HFF-Myc (cell line): Measurements from ENCODE around the gene CUEDC1.
"Not testable (repeated sequence)": the region's sequence is repeated elsewhere in the genome, so short reads cannot be mapped to it uniquely, and the experiment has no call there.

Experiments
- DNase-seq: peaks from one replicate; pipeline ENCODE4 v3.0.0-alpha.2; 2011; ENCODE audit warnings: low read depth; ENCODE audit errors: extremely low read depth
- H3K4me3 ChIP-seq: replicated peaks from 2 replicates; pipeline ENCODE4 v1.5.1; 2011; ENCODE audit warnings: low read depth, mild to moderate bottlenecking, control low read depth, low read length
- CTCF ChIP-seq: IDR thresholded peaks from 2 replicates; pipeline ENCODE4 v1.5.1; 2012; ENCODE audit warnings: mild to moderate bottlenecking, low read depth, low read length, control low read depth; ENCODE audit errors: missing control alignments

Gene CUEDC1

DNA sequence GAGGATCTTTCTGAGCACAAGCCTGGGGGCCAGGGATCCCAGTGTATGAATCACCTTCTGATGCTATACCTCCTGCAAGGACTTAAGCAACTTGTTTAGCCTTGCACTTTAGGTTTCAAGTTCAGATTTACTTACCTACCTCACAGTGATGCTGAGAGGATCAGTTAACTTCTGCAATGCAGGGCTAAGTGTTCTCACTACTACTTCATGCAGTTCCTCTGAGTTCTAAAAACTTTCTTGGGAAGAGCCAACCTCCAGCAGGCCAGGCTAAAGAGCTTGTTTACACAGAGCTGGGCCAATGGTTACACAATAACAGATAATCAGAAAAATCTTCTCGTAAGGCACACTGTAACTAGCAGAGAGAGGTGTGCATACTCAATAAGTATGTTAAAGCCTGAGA is 19.8 kb upstream of the CUEDC1 start:
- DNase-seq, result no peak
- H3K4me3 ChIP-seq, result no peak overlapping the region
- no peak for TF ChIP-seq CTCF

- not testable (repeated sequence) for H3K4me3 ChIP-seq, DNase-seq
These were observed 19.0 kb upstream of the CUEDC1 start for GRCh38 chr17:57974053-57974824.

DNA sequence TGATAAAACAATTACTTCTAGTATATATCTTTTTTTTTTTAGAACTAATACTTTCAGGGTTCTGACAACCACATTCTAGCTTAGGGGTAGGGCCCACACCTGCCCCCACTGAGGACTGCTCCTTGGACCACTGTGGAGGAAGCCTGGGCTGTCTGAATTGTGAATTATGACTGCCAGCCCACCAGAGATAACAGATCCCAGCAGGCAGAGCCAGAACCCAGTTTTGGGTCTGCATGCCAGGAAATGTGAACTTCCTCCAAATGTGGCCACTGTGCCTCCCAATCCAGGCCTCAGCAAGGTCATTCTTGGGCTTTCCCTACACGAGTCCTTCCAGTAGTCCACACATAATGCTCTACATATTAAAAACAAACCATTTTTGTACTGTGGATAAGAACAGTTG is 16.9 kb upstream of the CUEDC1 start:
- no peak for TF ChIP-seq CTCF
- no peak overlapping the region for H3K4me3 ChIP-seq
- no peak for DNase-seq

DNA sequence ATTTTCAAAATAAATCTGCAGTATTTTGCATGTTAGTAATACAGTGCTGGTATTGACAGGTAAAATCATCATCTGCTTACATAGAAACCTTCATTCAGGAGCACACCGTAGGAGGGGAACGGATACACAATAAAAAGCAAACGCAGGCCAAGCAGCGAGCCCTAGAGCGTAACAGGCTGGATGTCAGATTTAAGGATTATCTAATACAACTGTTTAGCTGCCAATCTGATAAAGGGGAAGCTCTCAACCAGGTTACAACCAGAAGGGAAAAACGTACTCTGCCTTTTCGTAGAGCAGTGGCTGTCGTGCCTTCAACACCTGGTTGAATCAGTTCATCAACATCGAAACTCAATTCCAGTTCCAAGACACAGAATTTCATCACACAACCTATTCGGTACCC is 16.4 kb upstream of the CUEDC1 start:
- TF ChIP-seq CTCF, result no peak
- H3K4me3 ChIP-seq, result no peak overlapping the region
- DNase-seq, result no peak

GRCh38 chr17:57970710-57971109 is 15.5 kb upstream of the CUEDC1 start:
- TF ChIP-seq CTCF, result no peak
- H3K4me3 ChIP-seq, result no peak overlapping the region
- peak; percentile 75 for DNase-seq

DNA sequence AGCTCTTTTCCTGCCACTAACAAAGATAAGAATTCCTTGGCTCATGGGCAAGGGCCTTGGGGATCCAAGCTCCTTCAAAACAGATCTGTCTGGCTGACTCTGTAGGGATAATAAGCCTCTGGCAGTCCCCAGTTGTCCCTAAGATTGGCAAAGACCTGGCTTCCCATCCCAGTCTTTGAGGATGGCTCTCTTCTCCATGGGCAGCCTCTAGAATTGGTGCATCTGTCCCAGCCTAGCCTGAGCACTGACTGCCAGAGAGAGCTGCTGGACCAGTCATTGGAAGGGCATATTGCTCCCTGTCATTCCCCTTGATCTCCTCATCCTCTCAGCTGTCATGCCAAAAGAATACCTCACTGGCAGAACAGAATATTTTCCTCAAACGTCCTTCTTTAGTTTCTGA is 13.2 kb upstream of the CUEDC1 start:
- no peak for DNase-seq
- no peak for TF ChIP-seq CTCF
- H3K4me3 ChIP-seq, result no peak overlapping the region

- DNase-seq, result no peak
- H3K4me3 ChIP-seq, result no peak overlapping the region
- no peak for TF ChIP-seq CTCF
These were observed 11.7 kb upstream of the CUEDC1 start for GRCh38 chr17:57966875-57967274.
